NCI-H2196 treated with DMSO at 0.1 percent for 48 hours (cell line): ENCODE data around the gene MRLN.
"Not testable (repeated sequence)": the region's sequence is repeated elsewhere in the genome, so short reads cannot be mapped to it uniquely, and the experiment has no call there.

ENCODE experiments used
- DNase-seq: peaks from one replicate; lab custom pipeline; 2025; ENCODE audit not compliant: unreplicated experiment; lab: John Stamatoyannopoulos, UW

The MRLN gene

DNA sequence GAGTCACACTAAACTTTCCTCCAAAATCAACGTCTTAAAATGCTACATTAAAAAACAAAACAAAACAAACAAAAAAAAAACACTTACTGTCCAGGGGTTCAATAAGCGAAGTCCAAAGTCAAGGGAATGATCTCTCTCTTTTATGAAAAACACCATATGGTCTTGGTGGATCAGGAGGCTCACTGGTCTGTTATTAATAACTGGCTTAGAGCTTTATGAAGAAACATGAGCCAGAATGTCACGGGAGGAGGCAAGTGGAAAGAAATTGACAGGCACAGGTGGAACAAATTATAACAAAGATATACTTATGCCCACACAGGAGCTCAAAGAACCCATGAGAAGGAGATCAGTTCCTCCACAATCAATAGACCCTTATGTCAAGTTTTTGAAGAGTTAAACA lies at the start of gene MRLN:
Gene MRLN (minus strand): TSS at position 189 of the 400 bp plus-strand sequence.
- DNase-seq, result no peak

DNA sequence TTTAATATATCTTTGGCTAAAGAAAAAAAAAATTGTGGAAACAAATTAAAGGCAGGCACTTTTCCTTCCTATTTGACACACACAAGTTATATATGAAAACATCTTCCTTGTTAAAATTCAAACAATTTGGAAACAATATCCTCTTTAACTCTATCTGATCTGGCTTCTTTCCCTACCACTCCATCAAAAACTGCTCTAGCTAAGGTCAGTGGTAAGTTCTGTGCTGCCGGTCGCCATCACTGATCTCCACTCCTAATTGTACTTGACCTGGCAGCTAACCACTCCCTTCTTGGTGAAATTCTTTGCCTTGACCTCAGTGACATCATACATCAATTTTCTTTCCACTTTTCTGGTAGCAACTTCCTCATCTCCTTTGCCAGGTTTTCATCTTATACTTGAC lies 47.9 kb upstream of the MRLN start:
- no peak for DNase-seq

DNA sequence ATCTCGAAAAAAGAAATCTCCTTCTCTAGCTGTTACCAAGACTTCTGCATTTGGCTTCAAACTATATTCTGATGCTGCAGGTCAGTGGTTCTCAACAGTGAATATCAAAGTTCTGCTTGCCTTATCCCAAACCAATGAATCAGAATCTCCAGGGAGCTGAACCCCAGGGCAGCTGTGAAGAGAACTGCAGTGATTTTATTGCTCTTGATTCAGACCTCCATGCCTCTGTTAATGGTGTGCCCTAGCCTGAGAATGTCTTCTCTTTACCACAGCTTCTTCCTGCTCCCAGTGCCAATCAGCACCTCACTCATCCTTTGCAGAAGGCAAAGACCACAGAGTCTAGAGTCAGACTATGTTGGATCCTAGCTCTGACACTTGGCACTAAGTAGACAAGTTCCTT lies 46.2 kb upstream of the MRLN start:
- DNase-seq, result no peak

GRCh38 chr10:59793919-59794318 lies 40.7 kb upstream of the MRLN start:
- no peak for DNase-seq

DNA sequence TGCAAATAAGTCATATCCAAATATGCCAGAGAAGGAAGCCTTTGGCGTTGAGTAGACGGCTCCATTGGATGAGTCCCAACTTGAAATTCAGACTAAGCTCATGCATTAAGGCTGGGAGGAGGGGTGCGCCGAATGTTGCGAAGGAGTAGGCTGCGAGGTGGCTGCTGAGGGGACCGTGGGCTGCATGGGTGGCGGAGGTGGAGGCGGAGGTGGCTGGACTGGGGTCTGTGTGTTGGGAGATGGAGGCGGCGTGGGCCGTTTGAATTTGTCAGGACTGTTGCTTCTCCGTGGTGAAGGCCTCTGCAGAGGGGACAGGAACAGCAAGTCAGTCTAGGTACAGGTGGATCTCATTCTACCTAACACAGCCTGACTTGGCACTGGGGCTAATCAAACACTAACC lies 39.6 kb upstream of the MRLN start:
- DNase-seq, result no peak

DNA sequence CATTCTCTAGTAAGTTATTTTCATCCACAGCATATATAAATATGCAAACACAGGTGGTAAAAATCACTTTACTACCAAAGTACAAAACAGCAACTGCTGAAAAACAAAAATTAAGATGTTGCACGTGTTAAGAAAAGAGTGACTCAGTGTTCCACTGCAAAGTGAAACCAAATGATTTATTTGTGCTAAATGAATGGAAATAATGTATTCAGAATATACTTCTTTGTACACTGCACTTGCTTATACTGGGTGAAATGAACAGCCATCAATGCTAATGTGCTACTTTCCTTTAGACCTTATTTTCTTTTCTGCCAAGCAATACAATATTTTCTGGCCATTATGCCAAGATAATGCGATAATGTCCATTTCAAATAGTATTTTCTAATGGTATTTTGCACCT lies 38.3 kb upstream of the MRLN start:
- no peak for DNase-seq

DNA sequence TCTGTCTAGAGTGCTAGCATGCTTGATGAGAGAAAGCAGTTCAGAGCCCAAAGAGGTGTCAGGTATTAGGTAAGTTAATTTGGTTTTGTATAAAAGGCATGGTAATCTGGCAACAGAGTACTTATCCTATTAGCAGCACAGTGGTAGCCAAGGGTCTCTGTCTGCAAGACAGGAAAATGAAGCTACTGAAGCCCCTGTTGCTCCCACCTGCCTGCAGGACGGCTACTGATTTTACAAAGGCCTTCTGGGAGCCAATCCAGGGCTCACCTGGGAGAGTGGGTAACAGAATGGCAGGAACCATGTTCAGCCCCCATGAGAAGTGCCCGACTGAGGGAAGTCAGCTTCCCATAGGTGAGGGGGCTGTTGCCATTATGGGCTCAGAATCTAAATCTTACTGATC lies 36.8 kb upstream of the MRLN start:
- not testable (repeated sequence) for DNase-seq

- not testable (repeated sequence) for DNase-seq
Observed at GRCh38 chr10:59788914-59789313, 35.7 kb upstream of the MRLN start.

- DNase-seq, result not testable (repeated sequence)
Observed at GRCh38 chr10:59787032-59787431, 33.8 kb upstream of the MRLN start.

- DNase-seq, result not testable (repeated sequence)
Observed at GRCh38 chr10:59785476-59785875, 32.2 kb upstream of the MRLN start.

- no peak for DNase-seq
Observed at GRCh38 chr10:59781511-59781910, 28.3 kb upstream of the MRLN start.

DNA sequence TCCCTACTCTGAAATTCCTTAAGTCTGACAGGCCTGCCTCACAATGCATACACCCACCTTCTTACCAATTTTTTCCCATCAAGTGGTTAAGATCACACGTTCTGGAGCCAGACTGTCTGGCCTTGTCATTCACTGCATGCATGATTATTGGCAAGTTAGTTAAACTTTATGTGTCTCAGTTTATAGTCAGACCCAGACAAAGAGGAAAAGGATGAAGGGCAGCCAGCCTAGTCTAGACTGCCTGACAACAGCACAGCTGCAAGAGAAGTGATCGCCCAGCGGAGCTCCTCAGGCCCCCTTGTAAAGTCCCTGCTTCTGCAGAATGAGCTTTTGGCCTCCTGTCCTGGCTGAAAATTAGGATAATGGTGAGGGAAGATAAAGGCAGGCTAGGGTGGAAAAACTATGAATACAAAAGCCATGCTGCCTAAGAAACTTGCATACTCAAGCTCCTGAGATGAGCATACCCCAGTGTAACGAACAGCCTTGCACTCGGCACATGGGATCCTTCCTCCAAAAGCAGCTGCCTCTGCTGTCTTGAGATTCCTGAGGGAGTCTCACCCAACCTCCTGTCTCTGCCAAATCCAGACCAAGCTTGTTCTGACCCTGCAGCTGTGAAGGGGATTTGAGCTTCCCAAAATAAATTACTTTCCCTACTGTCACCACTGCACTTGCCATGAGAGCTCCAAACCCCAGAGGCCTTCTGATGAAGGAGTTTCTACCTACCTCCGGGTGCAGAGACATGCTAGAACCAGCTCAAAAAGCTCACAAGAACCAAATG lies 26.7 kb upstream of the MRLN start:
- no peak for DNase-seq

DNA sequence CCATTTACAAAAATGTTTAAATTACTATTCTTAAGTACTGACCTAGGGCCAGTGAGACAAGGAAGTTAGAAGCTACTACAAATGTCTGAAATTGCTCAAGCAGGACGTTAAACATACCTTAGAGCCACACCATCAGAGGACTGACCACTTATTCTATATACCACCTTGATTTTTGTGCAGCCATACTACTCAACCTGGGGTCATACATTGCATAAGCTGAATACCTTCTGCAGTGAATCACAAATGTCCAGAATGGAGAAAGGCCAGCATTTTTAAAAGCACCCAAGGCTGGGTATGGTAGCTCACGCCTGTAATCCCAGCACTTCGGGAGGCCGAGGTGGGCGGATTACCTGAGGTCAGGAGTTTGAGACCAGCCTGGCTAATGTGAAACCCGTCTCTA lies 21.2 kb upstream of the MRLN start:
- no peak for DNase-seq

DNA sequence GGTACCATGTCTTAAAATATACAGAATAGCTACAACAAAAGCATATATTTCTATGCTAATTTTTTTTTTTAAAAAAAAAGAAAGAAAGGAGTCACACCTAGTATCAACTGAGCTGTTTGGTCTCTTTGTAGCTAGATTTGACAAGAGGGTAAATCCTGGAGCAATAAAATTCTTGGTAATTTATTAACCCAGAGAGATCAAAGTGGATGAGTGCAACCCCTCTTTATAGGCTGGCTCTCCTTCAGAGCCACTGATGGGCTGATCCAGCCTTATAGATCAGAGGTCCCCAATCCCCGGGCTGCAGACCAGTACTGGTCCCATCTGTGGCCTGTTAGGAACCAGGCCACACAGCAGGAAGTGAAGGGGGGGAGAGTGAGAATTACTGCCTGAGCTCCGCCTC lies 19.8 kb upstream of the MRLN start:
- no peak for DNase-seq

GRCh38 chr10:59771162-59771807 lies 18.0 kb upstream of the MRLN start:
- no peak for DNase-seq

DNA sequence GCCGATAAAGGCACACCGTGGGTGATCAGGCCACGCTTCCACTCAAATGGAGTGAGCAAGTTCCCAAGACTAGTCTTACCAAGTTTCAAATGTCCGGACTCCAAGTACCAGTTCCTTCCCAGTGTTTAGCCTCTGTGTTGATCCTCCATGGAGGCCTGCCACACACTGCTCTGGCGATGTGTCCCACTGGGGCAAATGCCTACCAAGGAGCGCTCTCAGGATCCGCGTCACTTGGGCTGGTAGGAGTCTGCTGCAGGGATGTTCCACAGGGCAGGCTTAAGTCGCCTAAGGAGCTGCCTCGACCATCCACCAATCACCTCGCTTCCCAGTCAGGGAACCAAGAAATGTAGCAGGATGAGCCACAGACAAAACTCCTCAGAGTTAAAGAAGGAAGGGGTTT lies 17.4 kb upstream of the MRLN start:
- no peak for DNase-seq

DNA sequence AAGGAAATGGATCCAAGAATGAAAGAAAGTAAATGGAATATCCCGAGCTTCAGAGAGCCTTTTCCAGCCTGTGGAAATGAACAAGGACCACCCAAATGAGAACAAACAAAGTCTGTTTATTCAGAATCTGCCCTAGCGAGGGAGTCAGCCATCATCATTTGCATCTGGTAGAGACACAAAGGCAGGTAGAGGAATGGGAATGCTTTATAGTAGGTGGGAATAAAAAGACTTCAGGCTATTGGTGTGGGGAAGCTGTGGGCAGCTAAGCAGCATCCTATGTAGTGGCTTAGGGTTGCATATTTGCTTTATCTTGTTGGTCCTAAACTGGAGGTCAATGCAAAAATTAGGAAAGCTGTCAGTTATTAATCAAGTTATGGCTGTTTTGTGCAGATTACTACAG lies 9.2 kb upstream of the MRLN start:
- no peak for DNase-seq

- DNase-seq, result no peak
Observed at GRCh38 chr10:59757966-59758365, 4.7 kb upstream of the MRLN start.

DNA sequence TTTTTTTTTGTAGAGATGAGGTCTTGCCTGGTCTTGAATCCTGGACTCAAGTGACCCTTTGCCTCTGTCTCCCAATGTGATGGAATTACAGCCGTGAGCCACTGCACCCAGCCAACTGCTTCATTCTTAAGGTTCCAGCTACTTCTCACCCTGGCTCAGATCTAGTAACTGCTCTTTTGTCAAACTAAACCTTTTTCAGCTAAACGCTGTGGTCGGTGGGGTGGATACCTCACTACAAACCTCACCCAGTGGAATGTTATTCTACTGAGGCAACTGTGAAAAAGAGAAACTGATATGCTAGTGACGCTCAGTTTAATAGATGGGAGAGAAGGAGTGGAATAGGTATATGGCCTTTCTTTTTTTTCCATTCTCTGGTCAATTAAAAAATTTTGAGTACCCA lies 1.7 kb upstream of the MRLN start:
- no peak for DNase-seq

DNA sequence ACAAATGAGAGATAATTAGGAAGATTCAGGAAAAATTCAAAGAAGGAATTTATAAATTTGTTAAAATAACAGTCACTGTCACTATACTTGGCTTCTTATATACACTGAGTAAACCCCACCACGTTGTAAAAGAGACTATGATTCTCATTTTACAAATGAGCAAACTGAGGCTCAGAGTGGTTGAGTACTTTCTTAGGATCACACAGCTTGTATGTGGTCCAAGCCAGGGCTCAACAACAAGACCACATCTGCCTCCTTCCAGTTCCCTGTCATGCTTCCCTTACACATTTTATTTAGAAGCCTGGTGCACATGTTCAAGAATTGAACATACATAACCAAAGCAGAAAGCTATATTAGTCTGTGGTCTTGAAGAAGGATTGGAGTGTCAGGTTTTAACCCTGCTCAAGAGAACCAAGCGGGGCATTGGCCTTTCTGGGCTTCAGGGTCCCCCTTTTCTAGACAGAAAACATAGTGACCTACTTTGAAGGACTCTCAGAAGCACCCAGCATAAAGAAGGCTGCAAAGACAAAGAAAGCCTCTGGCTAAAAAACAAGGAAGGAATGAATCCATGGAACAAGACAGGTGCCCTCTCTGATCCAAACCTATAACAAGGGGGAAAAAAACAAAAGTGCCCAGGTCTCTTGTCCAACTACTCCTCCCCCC lies 846 bp downstream of the MRLN start:
- DNase-seq, result no peak

GRCh38 chr10:59750155-59750945 lies 2.9 kb downstream of the MRLN start:
- no peak for DNase-seq
